Mesendoderm (in vitro differentiated cells): ENCODE data around the gene ZBTB34.

Experiments
- DNase-seq: peaks from one replicate; pipeline ENCODE4 v3.0.0; 2013
- H2AK5ac ChIP-seq: 2 replicates; pipeline ENCODE4 v1.6.1; 2013; ENCODE audit warnings: low read length, inconsistent platforms
- H2BK120ac ChIP-seq: 2 replicates; pipeline ENCODE4 v1.6.1; 2013; ENCODE audit warnings: low read depth, mild to moderate bottlenecking, low read length, moderate library complexity, mixed read lengths
- H2BK15ac ChIP-seq: replicated peaks from 2 replicates; pipeline ENCODE4 v1.6.1; 2013; ENCODE audit warnings: low read depth, mild to moderate bottlenecking, moderate library complexity
- H2BK5ac ChIP-seq: 2 replicates; pipeline ENCODE4 v1.6.1; 2013; ENCODE audit warnings: low read length, inconsistent platforms
- H3K18ac ChIP-seq: 2 replicates; pipeline ENCODE4 v1.6.1; 2013; ENCODE audit warnings: mild to moderate bottlenecking, low read length, mixed read lengths
- H3K23ac ChIP-seq: one replicate; pipeline ENCODE4 v1.6.1; 2013; ENCODE audit warnings: low read length
- H3K27ac ChIP-seq: 2 replicates; pipeline ENCODE4 v1.5.1; 2013; ENCODE audit warnings: low read depth, mild to moderate bottlenecking, inconsistent platforms, low read length, moderate library complexity
- H3K27me3 ChIP-seq: 2 replicates; pipeline ENCODE4 v1.6.1; 2013; ENCODE audit warnings: low read length, control low read depth, mild to moderate bottlenecking, inconsistent platforms; ENCODE audit not compliant: insufficient read depth, poor library complexity
- H3K36me3 ChIP-seq: 2 replicates; pipeline ENCODE4 v1.6.1; 2013; ENCODE audit warnings: low read length, inconsistent platforms; ENCODE audit not compliant: control insufficient read depth, insufficient read depth
- H3K4ac ChIP-seq: one replicate; pipeline ENCODE4 v1.6.1; 2013; ENCODE audit warnings: low read depth, mild to moderate bottlenecking, low read length, moderate library complexity
- H3K4me1 ChIP-seq: 2 replicates; pipeline ENCODE4 v1.6.1; 2013; ENCODE audit warnings: low read depth, low read length, inconsistent platforms; ENCODE audit not compliant: control insufficient read depth
- H3K4me2 ChIP-seq: 2 replicates; pipeline ENCODE4 v1.6.1; 2013; ENCODE audit warnings: low read length
- H3K4me3 ChIP-seq: 2 replicates; pipeline ENCODE4 v1.5.1; 2013; ENCODE audit warnings: mild to moderate bottlenecking, low read length
- H3K56ac ChIP-seq: one replicate; pipeline ENCODE4 v1.6.1; 2013; ENCODE audit warnings: low read length
- H3K79me1 ChIP-seq: 2 replicates; pipeline ENCODE4 v1.6.1; 2013; ENCODE audit warnings: low read length, inconsistent platforms
- H3K79me2 ChIP-seq: 2 replicates; pipeline ENCODE4 v1.6.1; 2013; ENCODE audit warnings: mild to moderate bottlenecking, low read length; ENCODE audit not compliant: control insufficient read depth, insufficient read depth
- H3K9ac ChIP-seq: 2 replicates; pipeline ENCODE4 v1.6.1; 2013; ENCODE audit warnings: low read length, inconsistent platforms
- H4K5ac ChIP-seq: one replicate; pipeline ENCODE4 v1.6.1; 2013; ENCODE audit warnings: low read length
- H4K8ac ChIP-seq: one replicate; pipeline ENCODE4 v1.6.1; 2013; ENCODE audit warnings: low read depth, mild to moderate bottlenecking, control low read depth, low read length, moderate library complexity
- WGBS: extraction: QIAGEN DNeasy Blood & Tissue Kit; methylation state at CpG from one replicate; pipeline ENCODE4 v1.1.7; 2013; ENCODE audit warnings: low lambda C conversion rate, missing lambda C conversion rate; ENCODE audit not compliant: insufficient coverage; ENCODE audit errors: extremely low coverage; 5-methylcytosine and 5-hydroxymethylcytosine counted together

ZBTB34 gene

DNA sequence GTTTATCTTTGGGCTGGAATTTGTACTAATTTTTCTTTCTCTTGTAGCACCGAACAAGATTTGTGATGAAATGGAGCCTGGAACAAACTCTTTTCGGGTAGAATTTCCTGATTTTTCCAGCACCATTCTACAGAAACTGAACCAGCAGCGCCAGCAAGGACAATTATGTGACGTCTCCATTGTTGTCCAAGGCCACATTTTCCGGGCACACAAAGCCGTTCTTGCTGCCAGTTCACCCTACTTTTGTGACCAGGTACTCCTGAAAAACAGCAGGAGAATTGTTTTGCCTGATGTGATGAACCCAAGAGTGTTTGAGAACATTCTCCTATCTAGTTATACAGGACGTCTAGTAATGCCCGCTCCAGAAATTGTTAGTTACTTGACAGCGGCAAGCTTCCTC lies 28.0 kb upstream of the ZBTB34 start:
- Histone ChIP-seq H3K79me2 (no peaks in the 10 kb centered on the region), H3K4me1 (no peaks in the 10 kb centered on the region), H3K56ac (no peak overlapping the region), H3K4me3 (no peak overlapping the region), H3K27ac (no peak overlapping the region), H3K23ac (no peak overlapping the region), H2BK5ac (no peak overlapping the region), H2BK15ac (no peak overlapping the region), H3K18ac (no peak overlapping the region), H3K27me3 (no peaks in the 10 kb centered on the region), H3K9ac (no peak overlapping the region), H3K79me1 (peaks cover 4% of the 10 kb centered on the region), H2BK120ac (no peak overlapping the region), H4K8ac (no peak overlapping the region), H4K5ac (no peak overlapping the region), H3K4me2 (no peak overlapping the region), H2AK5ac (no peak overlapping the region), H3K36me3 (peaks cover 8% of the 10 kb centered on the region), H3K4ac (no peak overlapping the region)
- whole genome bisulfite sequencing = no CpG with 5 or more reads among the region's 9 CpGs
- DNase-seq = no peak

DNA sequence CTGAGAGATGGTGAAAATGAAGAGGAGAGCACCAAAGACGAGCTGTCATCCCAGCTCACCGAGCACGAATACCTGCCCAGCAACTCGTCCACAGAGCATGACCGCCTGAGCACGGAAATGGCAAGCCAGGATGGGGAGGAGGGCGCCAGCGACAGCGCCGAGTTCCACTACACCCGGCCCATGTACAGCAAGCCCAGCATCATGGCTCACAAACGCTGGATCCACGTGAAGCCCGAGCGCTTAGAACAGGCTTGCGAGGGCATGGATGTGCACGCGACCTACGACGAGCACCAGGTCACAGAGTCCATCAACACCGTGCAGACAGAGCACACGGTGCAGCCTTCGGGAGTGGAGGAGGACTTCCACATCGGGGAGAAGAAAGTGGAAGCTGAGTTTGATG lies 27.4 kb upstream of the ZBTB34 start:
- H3K18ac ChIP-seq = no peak overlapping the region
- H3K27ac ChIP-seq = no peak overlapping the region
- H3K9ac ChIP-seq = no peak overlapping the region
- WGBS = no CpG with 5 or more reads among the region's 24 CpGs
- peaks cover 4% of the 10 kb centered on the region for H3K79me1 ChIP-seq
- H2BK5ac ChIP-seq = no peak overlapping the region
- H3K79me2 ChIP-seq = no peaks in the 10 kb centered on the region
- no peaks in the 10 kb centered on the region for H3K27me3 ChIP-seq
- no peak overlapping the region for H4K8ac ChIP-seq
- H3K36me3 ChIP-seq = peaks cover 8% of the 10 kb centered on the region
- H3K56ac ChIP-seq = no peak overlapping the region
- DNase-seq = no peak
- H3K4me3 ChIP-seq = no peak overlapping the region
- no peak overlapping the region for H3K23ac ChIP-seq
- no peak overlapping the region for H2AK5ac ChIP-seq
- no peak overlapping the region for H3K4ac ChIP-seq
- H2BK15ac ChIP-seq = no peak overlapping the region
- H4K5ac ChIP-seq = no peak overlapping the region
- no peak overlapping the region for H3K4me2 ChIP-seq
- no peak overlapping the region for H2BK120ac ChIP-seq
- no peaks in the 10 kb centered on the region for H3K4me1 ChIP-seq

DNA sequence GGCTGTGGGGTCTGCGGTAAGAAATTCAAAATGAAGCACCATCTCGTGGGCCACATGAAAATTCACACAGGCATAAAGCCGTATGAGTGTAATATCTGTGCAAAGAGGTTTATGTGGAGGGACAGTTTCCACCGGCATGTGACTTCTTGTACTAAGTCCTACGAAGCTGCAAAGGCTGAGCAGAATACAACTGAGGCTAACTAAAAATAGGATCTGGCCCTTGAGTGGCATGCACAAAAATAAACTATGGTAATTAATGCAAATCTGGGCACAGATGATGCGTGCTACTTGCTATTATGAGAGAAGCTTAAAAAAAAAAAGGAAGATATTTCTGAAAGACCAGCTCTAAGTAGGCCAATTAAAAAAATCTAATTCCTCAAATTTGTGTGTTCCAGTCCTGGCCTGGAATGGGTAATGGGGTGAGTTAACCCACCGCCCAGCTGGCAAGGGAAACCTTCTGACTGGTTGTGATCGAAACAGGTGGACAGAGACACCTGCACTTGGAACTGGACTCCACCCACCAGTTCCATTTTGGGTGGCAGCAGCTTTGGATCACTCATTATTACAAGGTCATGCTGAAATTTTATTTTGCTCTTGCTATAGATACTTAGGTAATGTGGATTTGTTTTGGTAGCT lies 26.6 kb upstream of the ZBTB34 start:
- Histone ChIP-seq H3K4me1 (no peaks in the 10 kb centered on the region), H2BK120ac (no peak overlapping the region), H4K8ac (no peak overlapping the region), H4K5ac (no peak overlapping the region), H3K4me3 (no peak overlapping the region), H3K23ac (no peak overlapping the region), H3K27me3 (no peaks in the 10 kb centered on the region), H3K27ac (no peak overlapping the region), H3K4me2 (no peak overlapping the region), H2BK5ac (no peak overlapping the region), H3K79me1 (peaks cover 4% of the 10 kb centered on the region), H3K36me3 (peaks cover 8% of the 10 kb centered on the region), H2AK5ac (no peak overlapping the region), H3K79me2 (no peaks in the 10 kb centered on the region), H3K4ac (no peak overlapping the region), H3K56ac (no peak overlapping the region), H3K9ac (no peak overlapping the region), H3K18ac (no peak overlapping the region), H2BK15ac (no peak overlapping the region)
- DNase-seq = no peak
- WGBS = no CpG with 5 or more reads among the region's 8 CpGs

DNA sequence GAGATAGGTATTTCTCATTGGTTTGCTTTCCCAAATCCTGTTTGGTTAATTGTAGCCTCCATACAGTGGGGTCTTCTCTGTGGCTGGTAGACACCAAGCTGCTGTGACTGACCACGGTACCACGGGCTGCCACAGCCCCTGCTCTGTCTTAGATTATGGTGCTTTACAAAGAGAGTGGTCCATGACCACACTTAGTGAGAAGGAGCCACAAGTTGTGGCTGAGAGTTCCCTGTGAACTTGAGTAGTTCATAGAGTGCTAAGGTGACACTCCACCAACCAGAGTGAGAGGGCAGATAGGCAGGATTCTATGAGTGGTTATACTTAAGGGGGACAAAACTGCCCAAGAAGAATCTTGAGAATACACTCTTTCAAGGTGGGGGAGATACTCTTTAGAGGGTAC lies 25.8 kb upstream of the ZBTB34 start:
- Histone ChIP-seq H3K56ac (no peak overlapping the region), H3K27me3 (no peaks in the 10 kb centered on the region)
- no CpG with 5 or more reads among the region's 2 CpGs for WGBS

DNA sequence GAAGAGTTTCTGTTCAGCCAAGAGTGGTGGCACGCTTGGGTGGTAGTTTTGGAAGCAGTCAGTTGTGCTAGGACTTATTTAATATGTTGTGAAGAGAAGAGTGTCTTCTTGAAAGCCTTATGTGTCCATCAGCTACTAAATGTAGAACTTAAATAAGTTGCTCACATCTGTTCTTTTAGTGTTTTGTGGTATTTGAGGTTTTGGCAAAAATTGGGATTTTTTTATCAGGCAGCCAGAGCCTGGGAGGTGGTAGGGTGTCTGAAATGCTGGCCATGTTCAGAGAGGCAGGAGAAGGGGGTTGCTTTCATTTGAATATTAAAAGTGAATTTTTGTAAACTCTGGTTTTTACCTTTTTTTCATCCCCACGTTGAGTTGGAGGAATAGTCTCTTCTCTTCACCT lies 24.2 kb upstream of the ZBTB34 start:
- no peak overlapping the region for H3K27ac ChIP-seq
- no peak overlapping the region for H2AK5ac ChIP-seq
- H3K9ac ChIP-seq = no peak overlapping the region
- peaks cover 4% of the 10 kb centered on the region for H3K79me1 ChIP-seq
- H3K4me2 ChIP-seq = no peak overlapping the region
- H3K4me3 ChIP-seq = no peak overlapping the region
- no peak overlapping the region for H3K56ac ChIP-seq
- no peak overlapping the region for H4K5ac ChIP-seq
- H3K23ac ChIP-seq = no peak overlapping the region
- no peak overlapping the region for H3K18ac ChIP-seq
- H3K4ac ChIP-seq = no peak overlapping the region
- no peaks in the 10 kb centered on the region for H3K27me3 ChIP-seq
- no peak overlapping the region for H4K8ac ChIP-seq
- no peak overlapping the region for H2BK120ac ChIP-seq
- no peaks in the 10 kb centered on the region for H3K79me2 ChIP-seq
- H2BK5ac ChIP-seq = no peak overlapping the region
- no peaks in the 10 kb centered on the region for H3K4me1 ChIP-seq
- DNase-seq = no peak
- no CpG with 5 or more reads among the region's 2 CpGs for WGBS
- H2BK15ac ChIP-seq = no peak overlapping the region
- H3K36me3 ChIP-seq = peaks cover 8% of the 10 kb centered on the region

More for the DNA sequence above, 25.8 kb upstream of the ZBTB34 start:
- no peak overlapping the region for H2BK5ac ChIP-seq
- H4K5ac ChIP-seq = no peak overlapping the region
- peaks cover 4% of the 10 kb centered on the region for H3K79me1 ChIP-seq
- H2BK15ac ChIP-seq = no peak overlapping the region
- no peak overlapping the region for H3K18ac ChIP-seq
- no peak overlapping the region for H4K8ac ChIP-seq
- H3K4me1 ChIP-seq = no peaks in the 10 kb centered on the region
- no peak overlapping the region for H3K4me2 ChIP-seq
- no peak overlapping the region for H3K27ac ChIP-seq
- H3K4ac ChIP-seq = no peak overlapping the region
- no peak overlapping the region for H3K23ac ChIP-seq
- H3K9ac ChIP-seq = no peak overlapping the region
- no peaks in the 10 kb centered on the region for H3K79me2 ChIP-seq
- DNase-seq = no peak
- H3K36me3 ChIP-seq = peaks cover 8% of the 10 kb centered on the region
- no peak overlapping the region for H3K4me3 ChIP-seq
- no peak overlapping the region for H2BK120ac ChIP-seq
- H2AK5ac ChIP-seq = no peak overlapping the region
